RPMI7951 (cell line): ENCODE results near the gene CMAS. TPM values are rescaled to one million over a fixed set of nuclear protein-coding genes. Genes with fewer than 3 reads are reported as not detected.
"Not testable (repeated sequence)": the region's sequence is repeated elsewhere in the genome, so short reads cannot be mapped to it uniquely, and the experiment has no call there.

ENCODE experiments used
- DNase-seq: peaks from one replicate; pipeline ENCODE4 v3.0.0-alpha.2; 2012; ENCODE audit warnings: low read depth
- total RNA-seq: library from RNA; depleted of rRNA; stranded (reverse); fragments of >200 nt; shearing (Covaris generic); gene quantifications from 2 replicates; pipeline ENCODE4 v1.2.3, GENCODE V29; 2014

The CMAS gene
- total RNA-seq, 1 experiment from 2014 or later = 26.0 TPM

DNA sequence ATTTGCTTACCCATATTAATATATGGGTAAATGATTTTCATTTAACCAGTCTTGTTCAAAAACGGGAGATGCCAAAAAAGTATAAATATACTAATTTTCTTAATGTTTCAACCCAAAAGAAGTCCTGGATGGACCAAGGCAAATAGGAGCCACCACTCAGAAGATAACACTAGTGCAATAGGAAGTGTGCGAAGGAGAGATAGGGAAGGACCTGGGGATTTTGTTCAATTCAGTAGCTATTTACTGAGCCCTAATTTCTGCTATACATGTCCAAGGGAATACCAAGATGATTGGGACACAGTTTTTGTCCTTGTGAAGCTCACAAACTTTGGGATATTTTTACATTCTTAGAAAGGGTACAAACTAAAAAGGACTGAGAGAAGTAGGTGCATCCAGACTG is 1.5 kb downstream of the CMAS start:
- no peak for DNase-seq

DNA sequence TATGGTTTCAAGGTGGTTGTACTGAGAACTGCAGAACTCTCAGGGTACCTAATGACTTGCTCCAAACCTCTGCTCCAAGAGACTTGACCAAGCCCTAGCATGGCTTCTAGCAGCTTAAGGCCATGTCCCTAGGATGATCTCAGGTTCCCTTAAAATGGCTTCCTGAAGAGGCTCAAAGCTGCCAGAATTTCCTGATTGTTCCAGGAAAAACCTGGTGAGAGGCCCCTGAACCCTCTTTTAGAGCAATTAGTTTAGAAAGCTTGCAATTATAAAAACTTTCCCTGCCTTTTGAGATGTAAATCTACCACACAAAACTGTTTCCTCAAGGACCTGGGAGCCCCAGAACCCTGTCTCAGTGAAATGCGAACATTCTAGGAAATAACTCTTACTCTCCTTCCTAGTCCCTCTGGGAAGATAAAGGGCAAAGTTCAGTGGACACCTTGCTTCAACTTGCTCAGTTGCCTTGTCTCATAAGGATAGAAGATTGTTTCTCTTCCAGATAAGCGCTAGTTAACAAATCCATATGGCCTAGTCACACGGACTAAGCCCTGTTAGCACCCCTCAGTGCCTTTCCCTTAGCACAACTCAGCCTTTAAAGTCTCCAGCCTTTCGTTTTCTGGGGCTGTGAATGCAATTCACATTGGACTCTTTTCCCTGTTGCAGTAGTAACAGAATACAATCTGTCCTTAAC is 2.5 kb downstream of the CMAS start:
- DNase-seq = no peak

DNA sequence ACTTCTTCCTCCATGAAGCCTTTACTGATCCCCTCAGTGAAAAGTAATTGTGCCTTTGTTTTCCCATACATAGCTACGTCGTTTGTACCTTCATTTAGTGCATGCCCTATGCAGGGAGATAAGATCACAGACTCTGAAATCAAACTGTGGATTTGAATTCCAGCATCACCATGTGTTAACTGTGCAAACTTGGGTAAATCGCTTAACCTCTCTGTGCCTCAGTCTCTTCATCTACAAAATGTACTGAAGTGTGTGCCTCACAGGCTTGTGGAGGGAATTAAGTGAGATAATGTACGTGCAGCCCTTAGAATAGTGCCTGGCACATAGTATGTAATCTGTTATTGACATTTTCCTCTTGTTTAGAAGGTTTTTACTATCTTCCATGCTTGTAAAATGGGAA is 4.1 kb downstream of the CMAS start:
- DNase-seq = no peak

DNA sequence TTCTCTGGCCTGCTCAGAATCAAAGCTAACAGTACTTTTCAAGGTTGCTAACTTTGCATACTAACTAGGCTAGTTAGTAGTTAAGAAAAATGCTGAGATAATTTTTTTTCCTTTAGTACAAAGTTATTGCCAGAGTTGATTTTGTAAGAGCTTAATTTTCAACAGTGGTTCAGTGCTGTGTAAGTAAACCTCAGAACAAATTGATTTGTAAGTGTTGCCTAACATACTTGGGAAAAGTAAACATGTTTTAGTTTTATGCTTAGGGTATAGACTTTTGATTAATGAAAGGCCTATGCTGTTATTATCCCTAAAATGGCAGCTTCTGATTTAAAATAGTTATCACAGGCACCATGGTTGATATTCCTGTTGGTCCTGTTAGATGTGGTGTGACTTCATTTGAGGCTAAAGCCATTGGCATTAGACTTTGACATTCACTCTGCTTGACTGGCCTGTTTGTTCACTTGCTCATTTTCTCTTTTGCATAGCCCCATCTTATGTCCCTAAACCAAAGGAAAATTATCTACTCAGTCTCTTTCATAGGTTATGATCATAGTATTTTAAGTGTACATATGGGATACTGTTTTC is 5.2 kb downstream of the CMAS start:
- DNase-seq = no peak

DNA sequence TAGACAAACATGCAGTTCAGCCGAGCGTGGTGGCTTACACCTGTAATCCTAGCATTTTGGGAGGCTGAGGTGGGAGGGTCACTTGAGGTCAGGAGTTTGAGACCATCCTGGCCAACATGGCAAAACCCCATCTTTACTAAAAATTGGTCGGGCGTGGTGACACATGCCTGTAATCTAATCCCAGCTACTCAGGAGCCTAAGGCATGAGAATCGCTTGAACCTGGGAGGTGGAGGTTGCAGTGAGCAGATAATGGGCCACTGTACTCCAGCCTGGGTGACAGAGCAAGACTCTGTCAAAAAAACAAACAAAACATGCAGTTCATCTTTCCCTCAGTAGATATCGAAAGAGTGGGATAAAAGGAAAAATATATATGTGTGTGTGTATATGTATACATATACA is 7.0 kb downstream of the CMAS start:
- not testable (repeated sequence) for DNase-seq

DNA sequence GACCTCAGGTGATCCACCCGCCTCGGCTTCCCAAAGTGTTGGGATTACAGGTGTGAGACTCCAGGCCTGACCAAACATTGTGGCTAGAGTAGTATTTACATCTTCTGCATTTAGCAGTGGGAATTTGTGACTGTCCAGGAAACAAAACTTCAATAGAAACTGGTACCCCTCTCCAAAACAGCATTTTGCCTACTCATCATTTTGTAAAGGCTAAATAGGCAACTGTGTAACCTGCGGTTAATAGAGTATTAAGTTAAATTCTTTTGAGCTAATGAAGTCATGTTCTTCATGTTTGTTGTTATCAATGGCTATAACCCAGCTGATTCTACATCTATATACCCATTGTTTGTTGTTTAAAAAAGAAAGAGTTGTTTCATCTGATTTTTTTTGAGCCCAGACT is 8.1 kb downstream of the CMAS start:
- no peak for DNase-seq

DNA sequence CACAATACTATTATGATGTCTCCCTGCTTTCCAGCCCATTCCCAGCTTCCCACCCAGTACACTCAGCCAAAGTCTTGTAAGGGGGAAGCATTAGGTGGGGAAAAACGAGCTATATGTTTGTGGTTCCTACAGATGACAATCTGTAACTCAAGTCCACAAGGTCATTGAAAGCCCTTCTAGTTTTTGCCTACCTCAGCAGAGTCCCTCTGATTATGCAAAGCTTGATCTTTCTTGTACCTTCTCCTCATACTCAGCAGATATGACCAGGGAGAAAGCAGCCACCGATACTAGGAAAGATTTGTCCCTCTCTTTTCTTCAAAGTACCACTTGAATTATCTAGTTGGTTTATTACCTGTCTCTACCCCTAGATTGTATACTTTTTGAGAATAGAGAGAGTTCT is 10.6 kb downstream of the CMAS start:
- DNase-seq = no peak

DNA sequence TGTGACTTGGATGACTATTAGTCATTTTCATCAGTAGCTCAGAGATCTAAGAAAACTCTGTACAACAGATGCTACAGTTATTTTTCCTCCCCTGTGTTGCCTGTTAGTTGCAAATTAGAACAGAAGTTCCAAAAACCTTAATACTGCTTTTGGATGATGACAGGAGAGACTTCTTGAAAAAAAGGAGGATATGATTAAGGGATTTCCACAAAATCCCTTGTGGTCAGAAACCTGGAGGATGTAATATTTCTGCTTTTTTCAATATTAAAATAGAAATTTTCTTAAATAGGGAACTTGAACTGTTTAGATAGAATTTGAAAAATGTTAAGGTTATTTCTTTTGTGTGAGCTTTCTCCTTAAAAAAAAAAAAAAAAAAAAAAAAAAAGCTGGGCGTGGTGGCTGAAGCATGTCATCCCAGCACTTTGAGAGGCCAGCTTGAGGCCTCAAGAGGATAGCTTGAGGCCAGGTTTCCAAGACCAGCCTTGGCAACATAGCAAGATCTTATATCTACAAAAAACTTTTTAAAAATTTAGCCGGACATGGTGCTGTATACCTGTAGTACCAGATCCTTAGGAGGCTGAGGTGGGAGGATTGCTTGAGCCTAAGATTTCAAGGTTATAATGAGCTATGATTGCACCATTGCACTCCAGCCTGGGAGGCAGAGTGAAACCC is 14.1 kb downstream of the CMAS start:
- peak; percentile 0 for DNase-seq

DNA sequence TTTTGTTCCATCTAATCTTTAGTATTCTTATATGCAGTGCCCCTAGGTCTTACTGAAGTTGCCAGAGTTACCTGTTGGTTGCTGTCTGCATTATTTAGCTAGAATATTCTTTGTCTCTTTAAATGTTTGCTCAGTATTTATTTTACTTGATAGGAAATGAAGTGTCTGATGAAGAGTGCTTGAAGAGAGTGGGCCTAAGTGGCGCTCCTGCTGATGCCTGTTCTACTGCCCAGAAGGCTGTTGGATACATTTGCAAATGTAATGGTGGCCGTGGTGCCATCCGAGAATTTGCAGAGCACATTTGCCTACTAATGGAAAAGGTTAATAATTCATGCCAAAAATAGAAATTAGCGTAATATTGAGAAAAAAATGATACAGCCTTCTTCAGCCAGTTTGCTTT is 18.9 kb downstream of the CMAS start:
- no peak for DNase-seq

DNA sequence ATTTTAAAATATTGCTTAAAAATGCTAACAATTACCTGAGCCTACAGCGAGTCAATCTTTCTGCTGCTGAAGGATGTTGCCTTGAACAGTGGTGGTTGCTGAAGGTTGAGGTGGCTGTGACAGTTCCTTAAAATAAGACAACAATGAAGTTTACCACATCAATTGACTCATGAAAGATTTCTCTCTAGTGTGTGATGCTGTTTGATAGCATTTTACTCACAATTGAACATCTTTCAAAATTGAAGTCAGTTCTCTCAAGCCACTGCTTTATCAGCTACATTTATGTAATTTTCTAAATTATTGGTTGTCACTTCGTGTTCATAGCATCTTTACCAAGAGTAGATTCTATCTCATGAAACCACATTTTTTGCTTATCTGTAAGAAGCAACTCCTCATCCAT is 20.3 kb downstream of the CMAS start:
- DNase-seq = no peak

DNA sequence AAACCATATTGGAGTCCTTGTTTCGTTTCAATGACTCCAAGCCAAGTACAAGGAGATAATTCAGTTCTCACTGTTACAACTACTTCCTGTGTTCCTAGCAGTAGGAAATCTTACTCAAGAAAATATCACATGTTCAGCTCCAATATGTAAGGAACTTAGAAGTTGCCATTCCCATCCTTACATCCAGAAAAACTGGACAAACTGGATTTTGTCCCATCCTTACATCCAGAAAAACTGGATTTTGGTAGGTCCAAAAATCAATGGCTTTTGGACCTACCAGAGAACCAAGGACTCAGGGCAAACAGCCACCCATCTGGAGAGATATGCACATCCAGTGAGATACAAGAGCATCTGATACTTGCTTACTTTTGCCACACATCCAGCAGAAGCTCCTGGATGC is 23.8 kb downstream of the CMAS start:
- DNase-seq = no peak

DNA sequence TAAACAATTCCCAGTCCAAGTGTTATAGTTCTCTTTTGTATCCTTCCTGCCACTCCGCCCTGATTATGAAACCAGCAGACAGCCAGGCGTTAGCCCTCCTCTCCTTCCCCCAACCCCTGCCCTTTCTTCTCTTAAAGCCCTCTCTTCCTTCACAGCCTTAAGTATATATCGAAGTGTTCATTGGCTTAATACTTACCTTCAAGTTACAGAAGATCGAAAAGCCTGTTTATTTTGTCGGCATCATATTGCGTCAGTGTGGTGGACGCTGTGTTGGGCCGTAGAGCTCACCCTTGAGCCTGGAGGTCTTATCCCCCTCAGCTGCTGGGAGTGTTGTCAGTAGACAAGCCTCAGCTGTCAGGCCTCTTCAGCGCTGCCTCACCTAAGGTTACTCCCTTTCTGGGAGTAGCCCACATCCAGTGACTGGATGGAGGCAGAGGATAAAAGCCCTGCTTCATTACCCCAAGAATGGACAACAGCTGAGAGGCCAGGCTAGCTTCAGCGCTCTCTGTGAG is 36.2 kb downstream of the CMAS start:
- DNase-seq = no peak

DNA sequence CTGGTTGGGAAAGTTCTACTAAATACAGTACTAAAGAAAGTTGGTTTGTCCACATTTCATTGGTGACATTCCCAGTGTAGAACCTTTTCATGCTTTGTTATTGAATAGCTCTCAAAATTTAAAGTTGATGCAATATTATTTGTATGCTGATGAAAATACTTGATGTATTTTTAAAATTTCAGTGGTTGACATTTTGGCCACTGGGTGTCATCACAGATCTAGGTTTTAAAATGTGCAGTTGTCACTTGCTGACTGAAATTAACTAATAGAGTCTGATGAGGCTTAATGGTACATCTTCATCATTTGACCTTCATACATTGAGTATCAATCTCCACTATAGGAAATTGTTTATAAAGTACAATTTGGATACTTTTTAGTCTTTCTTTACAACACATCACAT is 37.1 kb downstream of the CMAS start:
- peak; percentile 20 for DNase-seq

DNA sequence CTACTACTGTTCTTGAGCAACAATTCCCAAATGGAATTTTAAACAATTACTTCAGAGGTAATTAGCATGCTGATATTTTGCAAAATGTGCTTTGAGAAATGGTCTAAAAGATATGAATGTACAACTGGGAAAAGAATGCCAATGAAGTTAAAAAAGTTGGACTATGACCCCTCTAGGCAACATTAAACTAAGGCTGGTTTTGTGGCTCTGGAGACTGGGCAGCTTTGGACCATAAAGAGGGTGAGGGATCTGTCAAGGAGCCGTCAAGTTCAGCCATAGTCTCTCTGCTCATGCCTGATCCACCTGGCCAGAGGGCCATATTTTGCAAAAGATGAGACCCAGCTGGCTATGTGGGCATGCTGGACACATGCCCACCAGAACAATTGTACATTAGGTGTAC is 38.8 kb downstream of the CMAS start:
- DNase-seq = no peak

DNA sequence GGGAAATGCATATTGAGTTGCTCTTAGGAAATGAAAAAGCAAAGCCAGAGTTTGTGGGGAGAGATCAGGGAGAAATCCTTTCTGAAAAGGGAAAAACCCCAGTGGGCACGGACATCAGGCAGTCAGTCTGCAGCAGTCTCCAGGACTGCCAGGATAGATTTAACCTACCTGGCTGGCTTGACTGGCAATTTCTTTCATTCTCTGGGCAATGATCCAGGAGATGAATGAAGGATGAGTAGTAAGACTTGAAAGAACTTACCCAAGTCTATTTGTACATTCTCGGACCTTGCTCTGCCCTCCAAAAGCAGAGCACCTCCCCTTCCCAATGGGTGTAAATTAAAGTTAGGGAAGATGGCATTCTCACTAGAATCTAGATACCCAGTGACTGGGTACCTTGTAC is 42.9 kb downstream of the CMAS start:
- no peak for DNase-seq

DNA sequence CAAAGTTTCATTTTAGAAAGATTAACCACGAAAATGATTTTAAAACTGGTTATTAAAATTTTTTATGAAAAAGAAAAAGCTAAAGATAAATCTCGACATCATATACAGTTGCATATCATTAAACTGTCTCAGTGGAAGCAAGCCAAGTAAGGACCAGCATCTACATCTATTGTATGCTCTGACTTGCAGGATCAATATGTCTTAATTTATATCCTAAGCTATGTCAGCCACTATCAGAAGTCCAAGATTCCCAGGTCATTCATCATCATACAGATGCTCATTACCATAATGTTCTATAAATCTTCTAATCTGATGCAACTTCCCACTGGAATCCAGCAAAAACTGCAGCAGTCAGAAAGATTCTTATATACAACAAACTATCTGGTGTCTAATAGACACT is 43.5 kb downstream of the CMAS start:
- no peak for DNase-seq

DNA sequence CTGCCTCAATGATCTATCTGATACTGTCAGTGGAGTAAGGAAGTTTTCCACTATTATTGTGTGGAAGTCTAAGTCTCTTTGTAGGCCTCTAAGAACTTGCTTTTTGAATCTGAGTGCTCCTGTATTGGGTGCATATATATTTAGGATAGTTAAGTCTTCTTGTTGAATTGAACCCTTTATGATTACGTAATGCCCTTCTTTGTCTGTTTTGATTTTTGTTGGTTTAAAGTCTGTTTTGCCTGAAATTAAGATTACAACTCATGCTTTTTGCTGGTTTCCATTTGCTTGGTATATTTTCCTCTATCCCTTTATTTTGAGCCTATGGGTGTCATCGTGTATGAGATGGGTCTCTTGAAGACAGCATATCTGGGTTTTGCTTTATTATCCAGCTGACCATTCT is 53.0 kb downstream of the CMAS start:
- DNase-seq = not testable (repeated sequence)

DNA sequence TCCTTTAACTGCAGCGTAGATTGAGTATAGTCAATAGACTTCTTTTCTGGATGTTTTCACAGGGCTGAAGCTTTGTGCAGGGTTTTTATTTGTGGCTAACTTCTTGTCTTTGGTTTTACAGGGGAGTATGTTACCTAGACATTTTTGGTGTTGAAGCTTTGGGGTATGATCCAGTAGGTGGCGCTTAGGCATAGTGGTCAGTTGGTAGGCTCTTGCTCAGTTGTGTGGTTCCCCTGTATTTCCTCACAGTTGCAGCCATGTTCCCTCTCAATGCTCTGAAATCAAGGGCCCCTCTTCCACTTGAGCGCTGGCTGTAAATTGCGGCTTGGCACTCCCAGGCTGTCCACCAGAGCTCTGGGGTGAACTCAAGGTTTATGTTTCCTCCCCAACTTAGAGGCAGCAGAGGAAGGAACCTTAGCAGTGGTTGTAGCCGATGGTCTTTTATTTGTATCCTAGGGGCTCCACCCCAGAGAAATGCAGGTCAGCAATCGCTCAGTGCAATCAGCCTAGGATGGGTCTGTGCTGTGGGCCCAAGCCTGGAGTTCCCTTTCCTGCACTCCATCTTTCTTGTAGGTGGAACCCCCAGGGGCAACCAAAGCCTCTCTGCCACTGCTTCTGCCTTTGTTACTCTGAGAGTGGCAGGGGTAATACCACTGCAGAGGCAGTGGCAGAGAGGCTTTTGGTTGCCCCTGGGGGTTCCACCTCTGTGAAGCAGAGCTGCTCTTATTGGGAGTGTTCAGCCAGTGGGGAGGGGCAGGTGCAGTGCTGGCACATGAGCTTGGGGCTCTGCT is 55.1 kb downstream of the CMAS start:
- DNase-seq = peak; percentile 76

DNA sequence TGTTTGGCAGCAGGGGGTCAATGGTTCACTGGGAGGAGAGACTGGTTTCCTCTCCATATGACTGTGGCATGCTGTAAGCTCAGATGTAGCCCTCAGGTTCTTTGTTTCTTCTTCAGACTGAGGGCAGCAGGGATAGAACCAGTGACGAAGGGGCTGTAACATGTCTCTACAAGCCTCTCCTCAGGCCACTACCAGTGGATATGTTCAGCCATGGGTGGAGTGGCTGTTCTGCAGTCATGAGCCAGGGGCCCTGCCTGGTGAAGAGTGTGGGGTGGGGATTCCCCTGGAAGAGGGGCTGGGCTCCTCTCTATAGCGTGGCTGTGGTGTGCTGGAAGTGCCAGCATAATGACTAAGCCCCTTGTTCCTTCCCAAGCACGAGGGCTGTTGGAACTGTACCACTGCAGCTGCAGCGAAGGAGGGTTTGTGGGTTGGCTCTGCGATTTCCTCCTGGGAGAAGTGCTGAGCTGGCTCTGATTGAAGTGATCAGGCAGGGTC is 55.8 kb downstream of the CMAS start:
- peak; percentile 93 for DNase-seq

DNA sequence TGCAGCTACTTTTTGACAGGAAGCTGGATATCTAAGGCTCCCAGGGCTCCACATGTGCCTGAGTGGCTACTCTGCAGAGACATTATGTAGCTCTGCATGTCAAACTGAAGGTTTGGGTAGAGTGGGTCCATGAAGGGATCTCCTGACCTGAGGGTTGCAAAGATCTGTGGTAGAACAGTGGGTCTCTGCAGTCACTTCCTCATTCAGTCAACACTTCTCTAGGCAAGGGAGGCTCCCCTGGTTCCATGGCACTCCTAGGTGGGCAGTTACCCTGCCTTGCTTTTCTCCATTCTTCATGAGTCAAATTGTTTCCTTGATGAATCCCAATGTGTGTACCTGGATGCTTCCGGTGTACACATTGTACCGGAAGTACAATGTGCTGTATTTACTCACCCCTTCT is 57.4 kb downstream of the CMAS start:
- no peak for DNase-seq

DNA sequence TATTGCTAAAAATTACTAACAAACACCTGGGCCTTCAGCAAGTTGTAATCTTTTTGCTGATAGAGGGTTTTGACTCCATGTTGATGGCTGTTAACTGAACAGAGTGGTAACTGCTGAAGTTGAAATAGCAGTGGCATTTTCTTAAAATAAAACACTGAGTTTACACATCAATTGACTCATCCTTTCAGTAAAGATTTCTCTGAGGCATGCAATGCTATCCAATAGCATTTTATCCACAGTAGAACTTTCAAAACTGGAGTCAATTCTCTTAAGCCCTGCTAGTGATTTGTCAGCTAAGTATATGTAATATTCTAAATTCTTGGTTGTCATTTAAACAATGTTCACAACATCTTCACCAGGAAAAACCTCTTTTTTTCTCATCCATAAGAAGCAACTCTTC is 59.5 kb downstream of the CMAS start:
- no peak for DNase-seq

DNA sequence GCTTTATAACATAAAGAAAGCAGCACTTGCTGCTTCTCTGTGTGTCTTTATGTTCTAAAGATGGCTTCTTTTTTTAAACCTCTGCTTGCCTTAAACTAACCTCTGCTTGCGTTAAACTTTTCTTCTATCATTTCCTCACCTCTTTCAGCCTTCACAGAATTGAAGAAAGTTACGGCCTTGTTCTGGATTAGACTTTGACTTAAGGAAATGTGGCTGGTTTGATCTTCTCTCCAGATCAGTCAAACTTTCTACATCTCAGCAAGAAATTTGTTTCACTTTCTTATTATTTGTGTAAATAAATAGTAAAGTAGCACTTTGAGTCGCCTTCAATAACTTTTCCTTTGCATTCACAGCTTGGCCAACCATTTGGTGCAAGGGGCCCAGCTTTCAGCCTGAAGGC is 64.2 kb downstream of the CMAS start:
- DNase-seq = no peak
